HepG2 (cell line): ENCODE results near the gene CD163. TPM values are rescaled to one million over a fixed set of nuclear protein-coding genes. Genes with fewer than 3 reads are reported as not detected.

Source experiments
- CENPT ChIP-seq: sonication (generic); formaldehyde crosslinking; IDR thresholded peaks from 2 replicates; pipeline ENCODE4 v1.8.0; 2022; ENCODE audit warnings: low read depth, mild to moderate bottlenecking, moderate library complexity, missing genetic modification reagents
- HNF4G ChIP-seq, 2 experiments: sonication (generic) in 1 of 2; formaldehyde crosslinking in 1 of 2; IDR thresholded peaks; 2 replicates each; pipeline versions ENCODE4 v1.4.0 to v1.6.1; 2011 to 2020; ENCODE audit warnings: borderline replicate concordance in 2 of 2, low read depth in 2 of 2, mild to moderate bottlenecking in 2 of 2, low read length in 1 of 2, missing genetic modification reagents in 1 of 2, moderate library complexity in 1 of 2
- JUND ChIP-seq: sonication (generic); formaldehyde crosslinking; IDR thresholded peaks from 2 replicates; pipeline ENCODE4 v1.8.0; 2022; ENCODE audit warnings: mild to moderate bottlenecking, missing genetic modification reagents
- KDM5B ChIP-seq: sonication (generic); formaldehyde crosslinking; IDR thresholded peaks from 2 replicates; pipeline ENCODE4 v1.4.0; 2020; ENCODE audit warnings: missing genetic modification reagents, mild to moderate bottlenecking, borderline replicate concordance
- MTA1 ChIP-seq: sonication (generic); formaldehyde crosslinking; IDR thresholded peaks from 2 replicates; pipeline ENCODE4 v1.4.0; 2020; ENCODE audit warnings: missing genetic modification reagents, mild to moderate bottlenecking, borderline replicate concordance
- NFRKB ChIP-seq: fragments of 450-650 bp; IDR thresholded peaks from 2 replicates; pipeline ENCODE4 v1.6.1; 2017
- NR2C2 ChIP-seq: sonication (generic); formaldehyde crosslinking; IDR thresholded peaks from 2 replicates; pipeline ENCODE4 v1.4.0; 2020; ENCODE audit warnings: missing genetic modification reagents, mild to moderate bottlenecking, moderate library complexity, borderline replicate concordance
- RFX1 ChIP-seq: fragments of 450-650 bp; IDR thresholded peaks from 2 replicates; pipeline ENCODE4 v1.6.1; 2017
- RFX3 ChIP-seq: IDR thresholded peaks from 2 replicates; pipeline ENCODE4 v1.6.1; 2016; ENCODE audit warnings: missing biosample characterization, missing genetic modification reagents
- RNF2 ChIP-seq: fragments of 450-650 bp; conservative IDR thresholded peaks from 2 replicates; pipeline ENCODE4 v1.6.1; 2016; ENCODE audit warnings: low read depth
- SUZ12 ChIP-seq: fragments of 150-350 bp; IDR thresholded peaks from 2 replicates; pipeline ENCODE4 v1.6.1; 2014; ENCODE audit warnings: low read depth, low read length
- XRCC5 ChIP-seq: fragments of 200-400 bp; formaldehyde crosslinking; optimal IDR thresholded peaks from 2 replicates; pipeline ENCODE3; 2017; ENCODE audit warnings: mild to moderate bottlenecking, low read length
- ZMYM3 ChIP-seq: sonication (generic); formaldehyde crosslinking; IDR thresholded peaks from 2 replicates; pipeline ENCODE4 v1.5.1; 2020; ENCODE audit warnings: mild to moderate bottlenecking, missing genetic modification reagents
- ZNF207 ChIP-seq: fragments of 450-650 bp; IDR thresholded peaks from 2 replicates; pipeline ENCODE4 v1.6.1; 2016; ENCODE audit warnings: antibody characterized with exemption, borderline replicate concordance
- ZNF275 ChIP-seq: sonication (generic); formaldehyde crosslinking; IDR thresholded peaks from 2 replicates; pipeline ENCODE4 v1.8.0; 2022; ENCODE audit warnings: missing genetic modification reagents, mild to moderate bottlenecking, inconsistent platforms, borderline replicate concordance
- ZNF30 ChIP-seq: sonication (generic); formaldehyde crosslinking; IDR thresholded peaks from 2 replicates; pipeline ENCODE4 v1.5.0; 2020; ENCODE audit warnings: mild to moderate bottlenecking, missing genetic modification reagents
- ZNF446 ChIP-seq: sonication (generic); formaldehyde crosslinking; IDR thresholded peaks from 2 replicates; pipeline ENCODE4 v1.5.0; 2020; ENCODE audit warnings: mild to moderate bottlenecking, missing genetic modification reagents
- ZNF607 ChIP-seq: sonication (generic); formaldehyde crosslinking; IDR thresholded peaks from 2 replicates; pipeline ENCODE4 v1.5.1; 2020; ENCODE audit warnings: missing genetic modification reagents, mild to moderate bottlenecking, borderline replicate concordance
- ZNF75D ChIP-seq: sonication (generic); formaldehyde crosslinking; IDR thresholded peaks from 2 replicates; pipeline ENCODE4 v1.8.1; 2023; ENCODE audit warnings: missing genetic modification reagents, mild to moderate bottlenecking, borderline replicate concordance
- ZNF816 ChIP-seq: sonication (generic); formaldehyde crosslinking; IDR thresholded peaks from 2 replicates; pipeline ENCODE4 v1.8.0; 2022; ENCODE audit warnings: missing genetic modification reagents, mild to moderate bottlenecking, borderline replicate concordance
- polyA plus RNA-seq, 8 experiments: library from polyadenylated mRNA; depleted of rRNA in 3 of 8; stranded (reverse) in 7 of 8; unstranded in 1 of 8; fragments of >200 nt; fragmentation: Illumina TruSeq in 4 of 8; extraction: Trizol in 4 of 8; gene quantifications; 2 replicates each; pipeline versions ENCODE4 v1.2.1 to v1.2.3, GENCODE V29; 2011 to 2016; ENCODE audit warnings: low read depth in 4 of 8, missing spikeins in 1 of 8, mixed read lengths in 1 of 8; ENCODE audit not compliant: insufficient read depth in 1 of 8
- total RNA-seq, 5 experiments: library from RNA; depleted of rRNA; stranded (reverse); fragments of >200 nt; fragmentation: Illumina TruSeq; extraction: Trizol; gene quantifications; 2 replicates each; pipeline ENCODE4 v1.2.3, GENCODE V29; 2016; ENCODE audit warnings: low read depth in 1 of 5
- TF ChIP-seq, protein P1 (sequence below): sonication (generic); formaldehyde crosslinking; IDR thresholded peaks from 2 replicates; pipeline ENCODE4 v1.4.0; 2020; ENCODE audit warnings: missing genetic modification reagents
- TF ChIP-seq, protein P2 (sequence below), 2 experiments: IDR thresholded peaks; 2 replicates each; pipeline ENCODE4 v1.6.1; 2011 to 2012; ENCODE audit warnings: low read length in 2 of 2, borderline replicate concordance in 1 of 2, low read depth in 1 of 2, mild to moderate bottlenecking in 1 of 2, moderate library complexity in 1 of 2
- TF ChIP-seq, protein P3 (sequence below): IDR thresholded peaks from 2 replicates; pipeline ENCODE4 v1.4.0; 2020; ENCODE audit warnings: mild to moderate bottlenecking, missing genetic modification reagents

The CD163 gene
- total and polyA plus RNA-seq, 2 of the 13 experiments (the other 11 are each of a cell fraction or from before 2014, with no cell fraction given) = not detected

DNA sequence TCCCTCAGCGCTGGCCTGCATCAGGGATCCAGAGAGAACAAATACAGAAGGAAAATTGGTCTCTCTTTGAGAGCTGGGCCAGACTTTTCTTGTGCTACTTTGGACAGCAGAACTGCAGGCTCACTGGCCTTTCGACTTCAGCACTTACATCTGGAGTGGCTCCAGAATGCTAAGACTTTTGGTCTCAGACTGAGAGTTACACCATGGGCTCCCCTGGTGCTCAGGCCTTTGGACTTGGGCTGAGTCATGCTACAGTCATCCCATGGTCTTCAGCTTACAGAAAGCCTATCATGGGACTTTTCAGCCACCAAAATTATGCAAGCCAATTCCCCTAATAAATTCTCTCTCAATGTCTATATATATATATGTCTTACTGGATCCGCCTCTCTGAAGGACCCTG lies 9.0 kb upstream of the CD163 start (continued):
- no peak for TF ChIP-seq ZNF607 (CRISPR knock-in tag)
- TF ChIP-seq HNF4G (IDR thresholded peaks at IDR 0.05; ENCODE audit: borderline replicate concordance, low read depth, low read length) = peak; percentile 62; the same call in 1 of the 2 replicates
- TF ChIP-seq HNF4G (CRISPR knock-in tag; IDR thresholded peaks at IDR 0.05; ENCODE audit: borderline replicate concordance, low read depth) = no peak
- TF ChIP-seq, protein P1, sequence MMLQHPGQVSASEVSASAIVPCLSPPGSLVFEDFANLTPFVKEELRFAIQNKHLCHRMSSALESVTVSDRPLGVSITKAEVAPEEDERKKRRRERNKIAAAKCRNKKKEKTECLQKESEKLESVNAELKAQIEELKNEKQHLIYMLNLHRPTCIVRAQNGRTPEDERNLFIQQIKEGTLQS (CRISPR knock-in tag) = peak; percentile 69; the same call in 1 of the 2 replicates
- no peak for TF ChIP-seq ZNF207
- no peak for TF ChIP-seq RNF2
- TF ChIP-seq KDM5B (CRISPR knock-in tag) = no peak
- no peak for TF ChIP-seq ZMYM3
- TF ChIP-seq NFRKB = no peak
- no peak for TF ChIP-seq ZNF816 (CRISPR knock-in tag)
- TF ChIP-seq ZNF275 = no peak
- TF ChIP-seq, protein P2, sequence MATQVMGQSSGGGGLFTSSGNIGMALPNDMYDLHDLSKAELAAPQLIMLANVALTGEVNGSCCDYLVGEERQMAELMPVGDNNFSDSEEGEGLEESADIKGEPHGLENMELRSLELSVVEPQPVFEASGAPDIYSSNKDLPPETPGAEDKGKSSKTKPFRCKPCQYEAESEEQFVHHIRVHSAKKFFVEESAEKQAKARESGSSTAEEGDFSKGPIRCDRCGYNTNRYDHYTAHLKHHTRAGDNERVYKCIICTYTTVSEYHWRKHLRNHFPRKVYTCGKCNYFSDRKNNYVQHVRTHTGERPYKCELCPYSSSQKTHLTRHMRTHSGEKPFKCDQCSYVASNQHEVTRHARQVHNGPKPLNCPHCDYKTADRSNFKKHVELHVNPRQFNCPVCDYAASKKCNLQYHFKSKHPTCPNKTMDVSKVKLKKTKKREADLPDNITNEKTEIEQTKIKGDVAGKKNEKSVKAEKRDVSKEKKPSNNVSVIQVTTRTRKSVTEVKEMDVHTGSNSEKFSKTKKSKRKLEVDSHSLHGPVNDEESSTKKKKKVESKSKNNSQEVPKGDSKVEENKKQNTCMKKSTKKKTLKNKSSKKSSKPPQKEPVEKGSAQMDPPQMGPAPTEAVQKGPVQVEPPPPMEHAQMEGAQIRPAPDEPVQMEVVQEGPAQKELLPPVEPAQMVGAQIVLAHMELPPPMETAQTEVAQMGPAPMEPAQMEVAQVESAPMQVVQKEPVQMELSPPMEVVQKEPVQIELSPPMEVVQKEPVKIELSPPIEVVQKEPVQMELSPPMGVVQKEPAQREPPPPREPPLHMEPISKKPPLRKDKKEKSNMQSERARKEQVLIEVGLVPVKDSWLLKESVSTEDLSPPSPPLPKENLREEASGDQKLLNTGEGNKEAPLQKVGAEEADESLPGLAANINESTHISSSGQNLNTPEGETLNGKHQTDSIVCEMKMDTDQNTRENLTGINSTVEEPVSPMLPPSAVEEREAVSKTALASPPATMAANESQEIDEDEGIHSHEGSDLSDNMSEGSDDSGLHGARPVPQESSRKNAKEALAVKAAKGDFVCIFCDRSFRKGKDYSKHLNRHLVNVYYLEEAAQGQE (IDR thresholded peaks at IDR 0.05; ENCODE audit: borderline replicate concordance in 1 of 2, low read depth in 1 of 2, low read length in 2 of 2) = peak in 1 of 2 experiments; percentile 71; a peak in 1 of 4 replicates
- no peak for TF ChIP-seq ZNF30 (CRISPR knock-in tag)
- TF ChIP-seq SUZ12 = no peak
- TF ChIP-seq RFX3 (CRISPR knock-in tag) = no peak
- TF ChIP-seq, protein P3, sequence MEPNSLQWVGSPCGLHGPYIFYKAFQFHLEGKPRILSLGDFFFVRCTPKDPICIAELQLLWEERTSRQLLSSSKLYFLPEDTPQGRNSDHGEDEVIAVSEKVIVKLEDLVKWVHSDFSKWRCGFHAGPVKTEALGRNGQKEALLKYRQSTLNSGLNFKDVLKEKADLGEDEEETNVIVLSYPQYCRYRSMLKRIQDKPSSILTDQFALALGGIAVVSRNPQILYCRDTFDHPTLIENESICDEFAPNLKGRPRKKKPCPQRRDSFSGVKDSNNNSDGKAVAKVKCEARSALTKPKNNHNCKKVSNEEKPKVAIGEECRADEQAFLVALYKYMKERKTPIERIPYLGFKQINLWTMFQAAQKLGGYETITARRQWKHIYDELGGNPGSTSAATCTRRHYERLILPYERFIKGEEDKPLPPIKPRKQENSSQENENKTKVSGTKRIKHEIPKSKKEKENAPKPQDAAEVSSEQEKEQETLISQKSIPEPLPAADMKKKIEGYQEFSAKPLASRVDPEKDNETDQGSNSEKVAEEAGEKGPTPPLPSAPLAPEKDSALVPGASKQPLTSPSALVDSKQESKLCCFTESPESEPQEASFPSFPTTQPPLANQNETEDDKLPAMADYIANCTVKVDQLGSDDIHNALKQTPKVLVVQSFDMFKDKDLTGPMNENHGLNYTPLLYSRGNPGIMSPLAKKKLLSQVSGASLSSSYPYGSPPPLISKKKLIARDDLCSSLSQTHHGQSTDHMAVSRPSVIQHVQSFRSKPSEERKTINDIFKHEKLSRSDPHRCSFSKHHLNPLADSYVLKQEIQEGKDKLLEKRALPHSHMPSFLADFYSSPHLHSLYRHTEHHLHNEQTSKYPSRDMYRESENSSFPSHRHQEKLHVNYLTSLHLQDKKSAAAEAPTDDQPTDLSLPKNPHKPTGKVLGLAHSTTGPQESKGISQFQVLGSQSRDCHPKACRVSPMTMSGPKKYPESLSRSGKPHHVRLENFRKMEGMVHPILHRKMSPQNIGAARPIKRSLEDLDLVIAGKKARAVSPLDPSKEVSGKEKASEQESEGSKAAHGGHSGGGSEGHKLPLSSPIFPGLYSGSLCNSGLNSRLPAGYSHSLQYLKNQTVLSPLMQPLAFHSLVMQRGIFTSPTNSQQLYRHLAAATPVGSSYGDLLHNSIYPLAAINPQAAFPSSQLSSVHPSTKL (CRISPR knock-in tag) = peak; percentile 36; the same call in 1 of the 2 replicates
- no peak for TF ChIP-seq RFX1
- TF ChIP-seq XRCC5 = peak; percentile 28
- no peak for TF ChIP-seq NR2C2 (CRISPR knock-in tag)
- TF ChIP-seq CENPT (CRISPR knock-in tag) = no peak
- TF ChIP-seq JUND (CRISPR knock-in tag) = peak; percentile 56; the same call in 1 of the 2 replicates
- no peak for TF ChIP-seq ZNF446 (CRISPR knock-in tag)
- no peak for TF ChIP-seq ZNF75D (CRISPR knock-in tag)
- TF ChIP-seq MTA1 (CRISPR knock-in tag) = no peak
